GM21619 (cell line): ENCODE results near the gene CABYR.
A peak's percentile ranks its signal among the peaks of the same experiment; 100 is the strongest.
"Not testable (repeated sequence)": the region's sequence is repeated elsewhere in the genome, so short reads cannot be mapped to it uniquely, and the experiment has no call there.

Experiments
- ATAC-seq: cut with Tn5 transposase; IDR thresholded peaks from one replicate; pipeline ENCODE4 v1.9.1; 2021; ENCODE audit not compliant: unreplicated experiment

CABYR gene

GRCh38 chr18:24127735-24128134 is 11.1 kb upstream of the CABYR start:
- ATAC-seq = no peak

GRCh38 chr18:24128700-24129099 is 10.2 kb upstream of the CABYR start:
- ATAC-seq = no peak

- no peak for ATAC-seq
Observed at GRCh38 chr18:24130494-24130893, 8.4 kb upstream of the CABYR start.

GRCh38 chr18:24136967-24137373 is 1.9 kb upstream of the CABYR start:
- no peak for ATAC-seq

- ATAC-seq = no peak
Observed at GRCh38 chr18:24138409-24138788, 463 bp upstream of the CABYR start.

- no peak for ATAC-seq
Observed at GRCh38 chr18:24140697-24141096, 1.8 kb downstream of the CABYR start.

- ATAC-seq = no peak
Observed at GRCh38 chr18:24142376-24142775, 3.5 kb downstream of the CABYR start.

- not testable (repeated sequence) for ATAC-seq
Observed at GRCh38 chr18:24149591-24149990, 10.7 kb downstream of the CABYR start.

GRCh38 chr18:24153397-24153796 is 14.5 kb downstream of the CABYR start:
- ATAC-seq = no peak

- no peak for ATAC-seq
Observed at GRCh38 chr18:24157855-24158254, 19.0 kb downstream of the CABYR start.

GRCh38 chr18:24160086-24160485 is 21.2 kb downstream of the CABYR start:
- ATAC-seq = no peak

GRCh38 chr18:24161304-24161703 is 22.4 kb downstream of the CABYR start:
- ATAC-seq = no peak

GRCh38 chr18:24168496-24168895 is 29.6 kb downstream of the CABYR start:
- ATAC-seq = no peak

- no peak for ATAC-seq
Observed at GRCh38 chr18:24170360-24170759, 31.5 kb downstream of the CABYR start.

GRCh38 chr18:24173997-24174396 is 35.1 kb downstream of the CABYR start:
- ATAC-seq = no peak

- peak; percentile 85 for ATAC-seq
Observed at GRCh38 chr18:24176727-24177416, 38.0 kb downstream of the CABYR start.

- ATAC-seq = no peak
Observed at GRCh38 chr18:24177499-24178133, 38.8 kb downstream of the CABYR start.

- no peak for ATAC-seq
Observed at GRCh38 chr18:24180048-24180447, 41.2 kb downstream of the CABYR start.

GRCh38 chr18:24181806-24182205 is 42.9 kb downstream of the CABYR start:
- no peak for ATAC-seq

- no peak for ATAC-seq
Observed at GRCh38 chr18:24185805-24186204, 46.9 kb downstream of the CABYR start.

- ATAC-seq = peak; percentile 59
Observed at GRCh38 chr18:24187049-24187448, 48.2 kb downstream of the CABYR start.

- no peak for ATAC-seq
Observed at GRCh38 chr18:24187689-24188088, 48.8 kb downstream of the CABYR start.

- ATAC-seq = no peak
Observed at GRCh38 chr18:24188120-24188519, 49.3 kb downstream of the CABYR start.
